Peyer's patch (tissue), 4 donors: Measurements from ENCODE around the gene ARL4A.

Source experiments
- POLR2A ChIP-seq, 2 donors: fragments of 450-650 bp; IDR thresholded peaks; one replicate each; pipeline ENCODE4 v1.5.1; 2017; ENCODE audit warnings: antibody characterized with exemption in 2 of 2, mild to moderate bottlenecking in 2 of 2, moderate library complexity in 2 of 2
- TF ChIP-seq, protein P1 (sequence below), 6 experiments: fragments of 450-650 bp in 4 of 6; fragments of 200-600 bp in 2 of 6; sonication (generic) in 1 of 6; IDR thresholded peaks; one replicate each; pipeline ENCODE4 v1.5.1; 2017 to 2019; ENCODE audit warnings: antibody characterized with exemption in 6 of 6, mild to moderate bottlenecking in 3 of 6, moderate library complexity in 1 of 6

DNA sequence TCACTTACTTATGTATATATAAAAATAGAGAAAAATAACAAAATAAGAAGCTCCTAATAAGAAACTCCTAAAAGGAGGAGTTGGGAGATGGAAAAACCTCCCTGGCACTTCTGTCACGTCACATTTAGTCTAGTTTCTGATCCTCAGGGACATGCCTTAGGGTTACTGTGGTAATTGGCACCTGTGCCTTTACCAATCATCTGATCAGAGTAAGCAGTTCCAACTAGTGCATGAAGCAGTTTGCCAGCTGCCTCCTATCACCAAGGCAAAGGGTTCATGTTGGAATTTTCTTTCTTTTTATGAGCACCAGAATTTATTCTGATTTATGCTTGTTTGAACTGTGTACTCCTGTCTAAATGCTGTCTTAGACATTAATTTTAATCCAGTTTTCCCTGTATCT lies 49.9 kb downstream of the ARL4A start:
- TF ChIP-seq, protein P1, sequence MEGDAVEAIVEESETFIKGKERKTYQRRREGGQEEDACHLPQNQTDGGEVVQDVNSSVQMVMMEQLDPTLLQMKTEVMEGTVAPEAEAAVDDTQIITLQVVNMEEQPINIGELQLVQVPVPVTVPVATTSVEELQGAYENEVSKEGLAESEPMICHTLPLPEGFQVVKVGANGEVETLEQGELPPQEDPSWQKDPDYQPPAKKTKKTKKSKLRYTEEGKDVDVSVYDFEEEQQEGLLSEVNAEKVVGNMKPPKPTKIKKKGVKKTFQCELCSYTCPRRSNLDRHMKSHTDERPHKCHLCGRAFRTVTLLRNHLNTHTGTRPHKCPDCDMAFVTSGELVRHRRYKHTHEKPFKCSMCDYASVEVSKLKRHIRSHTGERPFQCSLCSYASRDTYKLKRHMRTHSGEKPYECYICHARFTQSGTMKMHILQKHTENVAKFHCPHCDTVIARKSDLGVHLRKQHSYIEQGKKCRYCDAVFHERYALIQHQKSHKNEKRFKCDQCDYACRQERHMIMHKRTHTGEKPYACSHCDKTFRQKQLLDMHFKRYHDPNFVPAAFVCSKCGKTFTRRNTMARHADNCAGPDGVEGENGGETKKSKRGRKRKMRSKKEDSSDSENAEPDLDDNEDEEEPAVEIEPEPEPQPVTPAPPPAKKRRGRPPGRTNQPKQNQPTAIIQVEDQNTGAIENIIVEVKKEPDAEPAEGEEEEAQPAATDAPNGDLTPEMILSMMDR (IDR thresholded peaks at IDR 0.05), result no peak
- no peak for TF ChIP-seq POLR2A (IDR thresholded peaks at IDR 0.05)
